Stimulated activated CD4-positive, alpha-beta T cell treated with anti-CD3 and anti-CD28 coated beads, Interleukin-4, amount 100 ng/mL, for 48 hours (primary cell): Measurements from ENCODE around the gene XKR7.
"Not testable (repeated sequence)": the region's sequence is repeated elsewhere in the genome, so short reads cannot be mapped to it uniquely, and the experiment has no call there.

Experiments used
- DNase-seq, 2 donors: peaks; one replicate each; pipeline ENCODE4 v3.0.0-alpha.2; 2020; ENCODE audit warnings: low read depth in 2 of 2

The XKR7 gene

DNA sequence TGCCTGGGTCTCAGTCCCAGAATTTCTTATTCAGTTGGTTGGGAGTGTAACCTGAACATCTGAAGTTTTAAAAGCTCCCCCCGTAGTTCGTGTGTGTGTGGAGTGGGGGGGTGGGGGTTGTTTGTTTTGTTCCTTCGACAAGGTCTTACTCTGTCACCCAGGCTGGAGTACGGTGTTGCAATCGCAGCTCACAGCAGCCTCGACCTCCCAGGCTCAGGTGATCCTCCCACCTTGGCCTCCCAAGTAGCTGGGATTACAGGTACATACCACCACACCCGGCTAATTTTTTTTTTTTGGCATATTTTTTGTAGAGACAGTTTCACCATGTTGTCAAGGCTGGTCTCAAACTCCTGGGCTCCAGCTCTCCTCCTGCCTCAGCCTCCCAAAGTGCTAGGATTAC lies 45.4 kb downstream of the XKR7 start:
- DNase-seq, result no peak

DNA sequence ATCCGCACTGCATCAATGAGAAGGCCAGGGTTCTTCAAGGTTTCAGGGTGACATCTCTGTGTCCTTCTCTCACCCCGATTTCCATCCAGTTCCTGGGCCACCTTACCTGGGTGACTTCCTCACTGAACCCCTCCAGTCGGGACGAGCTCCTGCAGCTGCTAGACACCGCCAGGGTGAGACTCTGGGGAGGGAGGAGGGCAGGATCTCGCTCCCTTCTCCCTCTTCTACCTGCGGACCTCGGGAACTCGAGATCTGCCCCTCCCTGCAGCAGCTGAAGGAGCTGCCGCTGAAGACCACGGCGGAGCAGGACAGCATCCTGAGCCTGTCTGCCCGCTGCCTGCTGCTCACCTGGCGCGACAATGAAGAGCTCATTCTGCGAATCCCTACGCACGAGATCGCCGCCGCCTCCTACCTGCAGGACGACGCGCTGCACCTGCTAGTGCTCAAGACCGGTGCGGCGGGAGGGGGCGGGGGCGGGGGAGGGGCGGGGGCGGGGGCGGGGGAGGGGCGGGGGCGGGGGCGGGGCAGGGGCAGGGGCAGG lies 49.8 kb downstream of the XKR7 start:
- DNase-seq, result peak; percentile 15 to 18

DNA sequence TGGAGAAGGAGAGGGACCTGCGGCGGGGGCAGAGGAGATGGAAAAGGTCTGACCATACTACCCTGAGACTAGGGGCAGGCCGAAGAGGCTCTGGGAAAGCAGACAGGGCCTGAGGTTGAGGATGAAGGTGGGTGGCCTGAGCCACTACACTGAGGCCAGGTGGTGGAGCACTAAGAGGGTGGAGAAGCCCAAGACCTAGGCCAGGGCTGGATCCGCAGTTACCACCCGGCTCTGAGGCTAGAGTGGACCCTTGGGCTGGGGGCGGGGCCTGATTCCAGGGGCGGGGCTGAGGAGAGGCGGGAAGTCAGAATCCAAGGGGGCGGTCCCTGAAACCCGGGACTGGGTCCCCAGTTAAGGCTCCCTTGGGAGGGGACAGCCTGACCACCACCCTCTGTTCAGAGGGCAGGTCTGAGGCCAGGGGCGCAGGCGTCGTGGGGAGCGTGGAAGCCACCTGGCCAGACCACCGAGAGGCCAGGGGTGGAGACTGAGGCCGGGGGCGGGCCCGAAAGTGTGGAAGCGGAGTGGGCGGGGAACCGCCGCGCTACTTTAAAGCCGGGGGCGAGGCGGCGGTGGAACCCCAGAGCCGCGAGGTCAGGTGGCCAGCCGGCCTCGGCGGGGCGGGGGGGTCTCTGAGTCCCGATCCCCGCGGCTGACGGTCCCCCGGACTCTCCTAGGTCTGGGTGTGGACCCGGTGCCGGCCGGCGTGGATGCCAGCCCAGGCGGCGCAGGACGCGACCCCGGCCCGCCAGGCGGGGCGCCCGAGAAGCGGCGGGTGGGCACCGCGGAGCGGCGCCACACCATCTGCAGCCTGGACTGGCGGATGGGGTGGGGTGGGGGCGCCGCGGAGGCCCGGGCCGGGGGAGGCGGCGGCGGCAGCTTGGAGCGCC lies 50.6 kb downstream of the XKR7 start:
- DNase-seq, result peak; percentile 40 to 56

DNA sequence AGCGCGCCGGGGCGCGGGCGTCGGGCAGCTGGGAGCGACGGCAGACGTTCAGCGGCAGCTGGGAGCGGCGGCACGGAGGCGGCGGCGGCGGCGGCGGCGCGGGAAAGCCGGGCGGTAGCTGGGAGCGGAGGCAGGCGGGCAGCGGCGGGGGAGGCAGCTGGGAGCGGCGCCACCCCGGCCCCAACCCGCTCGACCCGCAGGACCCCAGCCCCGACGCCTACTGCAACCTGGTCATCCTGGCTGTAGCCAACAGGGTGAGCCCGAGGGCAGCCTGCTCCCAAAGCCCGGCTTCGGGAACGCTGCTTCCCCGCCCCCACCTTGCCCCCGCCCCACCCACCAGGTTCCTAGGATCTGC lies 51.2 kb downstream of the XKR7 start:
- DNase-seq, result no peak

DNA sequence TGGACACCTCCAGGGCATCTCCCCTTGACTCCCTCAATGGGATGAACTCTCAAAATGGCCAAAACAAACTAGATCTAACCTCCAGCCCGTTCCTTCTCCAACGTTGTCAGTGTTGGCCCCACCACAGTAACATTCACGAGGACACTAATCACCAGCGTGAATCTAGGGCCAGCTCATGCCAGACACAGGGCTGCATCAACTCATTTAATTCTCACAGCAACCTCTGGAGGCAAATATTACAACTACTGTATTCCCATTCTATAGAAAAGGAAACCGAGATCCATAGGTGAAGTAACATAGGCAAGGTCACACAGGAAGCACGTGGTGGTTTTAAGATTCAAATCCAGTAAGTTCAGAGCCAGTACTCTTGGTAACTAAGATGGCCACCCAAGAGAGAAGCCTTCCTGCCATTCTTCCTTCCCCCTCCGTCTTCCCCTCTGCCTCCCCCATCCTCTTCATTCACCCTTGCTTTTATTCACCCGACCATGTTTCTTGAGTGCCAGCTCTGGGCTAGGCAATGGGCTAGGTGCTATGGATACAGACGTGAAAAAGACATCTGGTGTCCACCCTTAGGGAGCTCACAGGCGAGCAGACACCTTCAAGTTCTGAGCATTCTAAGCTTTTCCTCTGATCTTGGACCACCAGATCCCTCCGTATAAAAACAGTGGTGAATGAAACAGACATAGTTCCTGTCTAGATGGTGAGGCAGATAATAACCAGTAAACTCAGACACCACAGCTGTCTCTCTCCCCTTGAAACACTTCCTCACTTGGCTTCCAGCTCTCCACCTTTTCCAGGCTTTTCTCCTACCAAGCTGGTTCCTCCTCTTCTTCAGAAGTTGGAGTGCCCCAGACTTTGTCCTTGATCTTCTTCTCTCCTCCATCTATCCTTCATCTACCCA lies 51.9 kb downstream of the XKR7 start:
- no peak for DNase-seq

DNA sequence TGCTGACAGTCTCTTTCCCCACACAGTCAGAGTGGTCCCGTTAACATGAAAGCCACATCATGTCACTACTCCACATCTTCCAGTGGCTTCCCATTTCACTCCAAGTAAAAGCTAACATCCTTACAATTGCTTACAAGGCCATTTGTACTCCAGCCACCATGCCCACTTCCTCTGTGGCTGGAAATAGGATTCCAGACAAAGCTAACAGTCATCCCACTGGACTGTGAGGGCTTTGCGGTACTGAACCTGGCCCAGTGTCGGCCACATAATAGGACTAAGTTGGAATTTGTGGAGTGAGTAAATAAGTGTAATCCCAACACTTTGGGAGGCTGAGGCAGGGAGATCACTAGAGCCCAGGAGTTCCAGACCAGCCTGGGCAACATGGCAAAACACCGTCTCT lies 53.1 kb downstream of the XKR7 start:
- DNase-seq, result no peak

DNA sequence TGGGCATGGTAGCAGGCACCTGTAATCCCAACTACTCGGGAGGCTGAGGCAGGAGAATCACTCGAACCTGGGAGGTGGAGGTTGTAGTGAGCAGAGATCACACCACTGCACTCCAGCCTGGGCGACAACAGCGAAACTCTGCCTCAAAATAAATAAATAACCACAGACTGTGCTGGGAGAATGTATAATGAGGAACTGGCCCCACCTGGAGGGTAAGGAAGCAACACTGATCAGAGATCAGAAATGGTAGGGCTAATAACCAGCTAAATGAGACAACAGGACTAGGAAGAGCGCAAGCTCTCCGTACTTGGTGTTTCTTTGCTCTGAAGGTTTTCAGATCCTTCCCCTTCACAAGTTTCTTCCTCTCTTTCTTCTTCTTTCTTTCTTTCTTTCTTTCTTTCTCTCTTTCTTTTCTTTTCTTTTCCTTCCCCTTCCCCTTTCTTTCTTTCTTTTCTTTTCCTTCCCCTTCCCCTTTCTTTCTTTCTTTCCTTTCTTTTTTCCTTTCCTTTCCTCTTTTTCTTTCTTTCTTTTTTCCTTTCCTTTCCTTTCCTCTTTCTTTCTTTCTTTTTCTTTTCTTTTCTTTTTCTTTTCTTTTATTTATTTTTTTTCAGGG lies 56.8 kb downstream of the XKR7 start:
- DNase-seq, result no peak

DNA sequence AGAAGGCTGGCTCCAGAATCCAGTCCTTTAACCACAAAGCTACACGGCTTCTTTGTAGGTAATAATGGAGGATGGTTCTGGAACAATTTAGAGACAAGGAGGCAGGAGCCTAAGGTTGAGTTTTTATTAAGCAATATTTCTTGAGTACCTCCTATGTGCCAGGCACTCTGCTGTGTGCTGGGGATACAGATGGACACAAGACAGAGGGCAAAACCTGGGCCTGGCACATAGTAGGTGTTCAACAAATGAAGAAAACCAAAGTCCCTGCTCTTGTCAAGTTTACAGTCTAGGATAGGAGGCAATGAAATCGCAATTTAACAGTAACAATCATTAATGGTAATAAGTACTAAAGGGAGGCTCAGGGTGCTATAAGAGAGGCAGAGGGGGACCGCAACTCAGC lies 59.7 kb downstream of the XKR7 start:
- DNase-seq, result no peak

DNA sequence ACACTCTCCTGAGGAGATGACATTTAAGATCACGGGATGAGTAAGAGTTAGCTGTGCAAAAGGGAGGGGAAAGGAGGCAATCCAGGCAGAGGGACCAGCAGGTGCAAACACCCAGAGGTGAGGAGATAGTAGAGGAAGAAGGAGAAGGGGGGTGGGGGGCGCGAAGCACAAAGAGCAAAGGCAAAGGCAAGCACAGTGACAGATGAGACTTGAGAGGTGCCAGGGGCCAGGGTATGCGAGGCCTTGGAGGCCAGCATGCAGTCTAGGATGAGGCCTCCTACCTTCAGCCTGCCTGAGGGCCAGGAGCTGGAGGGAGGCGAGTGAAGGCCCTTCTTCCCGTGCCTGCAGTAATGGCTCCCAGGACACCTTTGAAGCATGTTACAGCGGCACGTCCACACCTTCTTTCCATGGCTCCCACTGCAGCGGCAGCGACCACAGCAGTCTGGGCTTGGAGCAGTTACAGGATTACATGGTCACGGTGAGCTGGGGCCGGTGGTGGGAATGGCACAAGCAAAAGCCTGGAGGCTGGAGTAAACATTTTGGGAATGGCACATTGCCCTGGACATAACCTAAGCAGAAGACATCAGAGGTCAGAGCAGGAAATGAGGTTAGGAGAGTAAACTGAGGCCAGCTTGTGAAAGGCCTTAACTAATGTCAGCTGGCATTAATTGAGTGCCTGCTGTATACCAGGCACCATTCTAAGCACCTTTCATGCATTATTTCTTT lies 60.9 kb downstream of the XKR7 start:
- DNase-seq, result no peak

DNA sequence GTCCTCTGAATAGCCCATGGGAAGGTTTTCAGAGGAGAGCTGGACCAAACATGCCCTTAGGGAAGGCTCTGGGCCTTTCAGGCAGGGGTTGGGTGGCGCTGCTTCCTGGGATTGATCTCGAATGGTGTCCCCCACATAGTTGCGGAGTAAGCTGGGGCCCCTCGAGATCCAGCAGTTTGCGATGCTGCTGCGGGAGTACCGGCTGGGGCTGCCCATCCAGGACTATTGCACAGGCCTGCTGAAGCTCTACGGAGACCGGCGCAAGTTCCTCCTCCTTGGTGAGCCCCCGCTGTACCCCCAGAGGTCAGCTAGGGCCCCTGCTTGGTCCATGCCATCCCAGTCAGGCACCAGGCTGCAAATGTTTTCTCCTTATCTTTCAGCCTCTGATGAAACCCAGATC lies 61.6 kb downstream of the XKR7 start:
- no peak for DNase-seq

DNA sequence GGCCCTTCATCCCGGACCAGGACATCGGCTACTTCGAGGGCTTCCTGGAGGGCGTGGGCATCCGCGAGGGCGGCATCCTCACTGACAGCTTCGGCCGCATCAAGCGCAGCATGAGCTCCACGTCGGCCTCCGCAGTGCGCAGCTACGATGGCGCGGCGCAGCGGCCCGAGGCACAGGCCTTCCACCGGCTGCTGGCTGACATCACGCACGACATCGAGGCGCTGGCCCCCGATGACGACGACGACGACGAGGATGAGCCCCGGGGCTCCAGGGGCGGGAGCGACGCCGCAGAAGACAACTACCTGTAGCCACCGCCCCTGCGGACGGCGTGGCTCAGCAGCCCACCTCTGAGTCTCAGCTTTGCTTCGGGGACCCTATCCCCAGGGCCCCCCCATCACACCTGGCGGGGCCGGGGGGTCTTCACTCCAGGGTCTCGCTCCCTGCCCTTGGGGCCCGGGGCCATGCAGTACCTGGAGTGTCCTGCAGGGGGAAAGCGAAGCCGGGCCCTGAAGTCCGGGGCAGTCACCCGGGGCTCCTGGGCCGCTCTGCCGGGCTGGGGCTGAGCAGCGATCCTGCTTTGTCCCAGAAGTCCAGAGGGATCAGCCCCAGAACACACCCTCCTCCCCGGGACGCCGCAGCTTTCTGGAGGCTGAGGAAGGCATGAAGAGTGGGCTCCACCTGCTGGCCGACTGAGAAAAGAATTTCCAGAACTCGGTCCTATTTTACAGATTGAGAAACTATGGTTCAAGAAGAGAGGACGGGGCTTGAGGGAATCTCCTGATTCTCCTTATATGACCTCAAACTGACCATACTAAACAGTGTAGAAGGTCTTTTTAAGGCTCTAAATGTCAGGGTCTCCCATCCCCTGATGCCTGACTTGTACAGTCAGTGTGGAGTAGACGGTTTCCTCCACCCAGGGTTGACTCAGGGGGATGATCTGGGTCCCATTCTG lies 63.3 kb downstream of the XKR7 start:
- DNase-seq, result peak; percentile 21 to 51

DNA sequence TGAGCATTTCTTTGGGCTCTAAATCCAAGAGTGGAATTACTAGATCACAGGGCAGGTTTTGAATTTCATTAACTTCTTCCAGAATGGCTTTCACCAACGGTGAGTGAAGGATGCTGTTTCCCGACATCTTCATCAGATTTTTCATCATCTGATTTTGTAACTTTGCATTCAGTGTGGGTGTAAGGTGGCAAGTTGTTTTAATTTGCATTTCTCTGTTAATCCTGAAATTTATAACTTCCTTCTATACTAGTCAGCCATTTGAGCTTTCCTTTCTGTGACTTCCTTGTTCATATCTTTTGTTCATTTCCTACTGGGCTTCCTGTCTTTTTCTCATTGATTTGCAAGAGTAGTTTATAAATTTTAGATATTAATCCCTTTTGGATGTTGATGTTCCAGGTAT lies 65.4 kb downstream of the XKR7 start:
- no peak for DNase-seq

DNA sequence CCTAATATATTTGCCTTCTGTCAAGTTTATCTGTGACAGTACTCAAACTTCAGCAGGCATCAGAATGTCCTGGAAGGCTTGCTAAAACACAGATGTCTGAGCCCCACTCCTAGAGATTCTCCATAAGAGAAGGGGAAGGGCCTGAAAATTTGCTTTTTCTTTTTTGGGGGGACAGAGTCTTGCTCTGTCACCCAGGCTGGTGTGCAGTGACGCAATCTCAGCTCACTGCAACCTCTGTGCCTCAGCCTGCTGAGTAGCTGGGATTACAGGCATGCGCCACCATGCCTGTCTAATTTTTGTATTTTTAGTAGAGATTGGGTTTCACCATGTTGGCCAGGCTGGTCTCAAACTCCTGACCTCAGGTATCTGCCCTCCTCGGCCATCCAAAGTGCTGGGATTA lies 65.8 kb downstream of the XKR7 start:
- not testable (repeated sequence) for DNase-seq

DNA sequence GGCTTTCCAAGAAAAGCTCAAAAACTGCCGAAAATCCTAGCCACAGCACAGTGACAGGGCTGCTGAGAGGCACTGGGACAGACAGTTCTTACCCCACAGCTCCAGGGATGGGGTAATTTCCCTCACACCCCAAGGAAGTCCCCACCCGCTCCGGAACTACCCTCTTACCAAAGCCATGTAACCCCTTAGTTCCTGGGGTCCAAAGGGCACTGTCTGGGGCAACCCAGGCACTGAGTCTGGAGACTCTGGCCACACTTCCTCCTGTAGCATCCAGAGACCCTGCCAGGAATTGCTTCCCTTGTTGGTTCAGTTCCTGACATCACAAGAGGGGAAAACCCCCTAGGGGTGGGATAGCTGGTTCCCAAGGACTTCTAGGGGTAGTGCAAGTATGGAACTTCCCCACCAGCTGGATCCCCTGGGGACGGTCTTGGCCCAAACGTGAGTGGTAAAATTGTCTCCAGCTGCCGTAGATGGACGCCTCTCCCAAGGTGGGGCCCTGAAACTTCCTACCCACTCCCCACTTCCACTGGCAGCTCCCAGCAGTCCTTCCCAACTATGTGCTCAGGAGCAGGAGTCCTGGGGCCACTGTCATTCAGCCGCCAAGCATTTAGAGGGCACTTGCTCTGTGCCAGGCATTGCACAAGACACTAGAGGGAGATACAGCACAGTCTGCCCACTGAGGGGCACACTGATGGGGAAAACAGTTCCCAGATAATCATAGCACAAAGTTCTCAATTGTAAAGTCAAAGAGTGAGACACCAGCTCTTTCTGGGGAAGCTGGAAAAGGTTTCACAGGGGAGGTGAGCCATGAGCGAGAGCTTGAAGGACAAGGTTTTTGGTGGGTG lies 66.9 kb downstream of the XKR7 start:
- DNase-seq, result no peak

DNA sequence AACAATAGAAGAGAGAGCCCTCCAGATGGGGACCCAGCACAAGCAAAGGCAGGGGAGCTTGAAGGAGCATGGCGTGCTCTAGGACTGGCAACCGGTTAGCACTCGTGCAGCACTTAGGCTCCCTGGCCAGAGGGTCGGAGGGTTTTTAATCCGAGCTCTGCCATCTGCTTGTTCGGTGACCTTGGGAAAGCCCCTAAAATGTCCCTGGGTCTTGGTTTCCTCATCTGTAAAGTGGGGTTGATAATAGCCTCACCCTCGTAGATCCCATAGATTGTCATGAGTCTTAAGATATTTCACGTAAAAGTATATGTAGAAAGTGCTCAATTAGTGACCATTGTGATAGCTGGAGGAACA lies 67.5 kb downstream of the XKR7 start:
- no peak for DNase-seq

DNA sequence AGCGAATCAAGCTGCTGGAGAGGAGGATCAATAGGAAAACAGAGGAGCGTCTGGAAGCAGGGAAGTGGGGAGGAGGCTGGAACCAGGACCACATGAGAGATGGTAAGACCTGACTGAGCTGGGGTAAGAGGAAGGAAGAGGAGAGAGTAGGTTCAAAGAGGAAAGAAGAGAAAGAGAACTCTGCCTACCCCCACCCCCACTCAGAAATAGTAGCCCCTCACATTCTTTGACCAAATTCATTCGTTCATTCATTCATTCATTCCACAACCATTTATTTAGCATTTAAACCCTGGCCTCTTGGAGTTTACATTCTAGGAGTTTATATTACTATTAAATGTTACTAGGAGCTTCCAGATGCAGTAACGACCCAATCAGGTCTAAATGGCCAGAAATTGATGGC lies 68.3 kb downstream of the XKR7 start:
- no peak for DNase-seq

DNA sequence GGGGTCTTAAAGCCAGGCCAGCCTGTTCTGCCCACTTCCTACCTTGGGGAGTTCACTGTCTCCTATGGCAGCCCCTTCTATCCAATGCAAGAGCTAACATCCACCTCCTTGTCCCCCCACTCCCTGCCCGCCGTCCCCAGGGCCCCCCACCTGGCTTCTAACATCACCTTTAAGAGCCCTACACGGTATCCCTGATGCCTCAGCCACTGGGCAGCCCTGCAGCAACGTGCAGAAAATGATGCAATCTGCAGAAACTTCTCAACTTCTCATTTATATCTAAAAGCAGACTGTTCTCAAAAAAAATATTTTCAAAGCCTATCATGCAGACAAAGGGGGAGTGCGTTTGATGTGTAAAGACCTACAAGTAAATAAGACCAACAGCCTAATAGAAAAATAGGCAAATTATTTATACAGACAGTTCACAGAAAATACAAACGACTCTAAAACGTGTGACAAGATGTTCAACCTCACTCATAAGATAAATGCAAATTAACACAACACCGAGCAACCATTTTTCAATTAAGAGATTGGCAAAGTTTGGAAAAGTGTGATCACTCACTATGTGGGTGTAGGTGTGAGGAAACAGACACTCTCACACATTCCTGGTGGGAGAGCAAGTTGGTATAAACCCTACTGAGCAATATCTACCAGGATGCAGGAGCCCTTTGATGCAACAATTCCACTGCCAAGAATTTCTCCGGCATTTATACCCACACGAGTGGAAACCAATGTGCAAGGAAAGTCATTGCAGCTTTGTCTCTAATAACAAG lies 69.0 kb downstream of the XKR7 start:
- DNase-seq, result no peak

DNA sequence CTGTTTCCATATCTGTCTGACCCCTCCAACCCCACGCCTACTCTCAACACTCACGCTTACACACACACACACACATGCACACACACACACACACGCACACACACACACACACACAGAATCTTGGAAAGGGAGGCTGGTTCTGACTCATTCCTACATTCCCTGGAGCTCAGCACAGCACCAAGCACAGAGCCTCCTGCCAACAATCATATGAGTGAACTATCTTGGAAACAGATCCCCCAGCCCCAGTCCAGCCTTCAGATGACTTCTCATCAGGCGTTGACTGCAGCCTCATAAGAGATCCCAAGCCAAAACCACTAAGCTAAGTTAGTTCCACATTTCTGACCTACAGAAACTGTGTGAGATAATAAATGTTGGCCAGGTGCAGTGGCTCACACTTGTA lies 70.0 kb downstream of the XKR7 start:
- DNase-seq, result no peak
